Mesangial cell (primary cell): ENCODE results near the gene ARHGAP21. TPM values are rescaled to one million over a fixed set of nuclear protein-coding genes. Genes with fewer than 3 reads are reported as not detected.

Experiments used
- total RNA-seq: library from RNA; depleted of rRNA; stranded (reverse); fragments of >200 nt; gene quantifications from 2 replicates; pipeline ENCODE4 v1.2.3, GENCODE V29; 2015

ARHGAP21 gene
- total RNA-seq: 31.6 and 33.1 TPM in 2 replicates

GRCh38 chr10:24723788-24724380, at the start of gene ARHGAP21:
Gene ARHGAP21 (minus strand): TSS chr10:24723887. CDS start chr10:24721899, 1,988 bp downstream.

Other genes with a start within 250 kb of the ARHGAP21 start
- gene PRTFDC1, start 228.7 kb upstream of the ARHGAP21 start, total RNA-seq: 8.2 and 16.6 TPM in 2 replicates